ENCODE data around the gene CMTM8. TPM values are rescaled to one million over a fixed set of nuclear protein-coding genes. Genes with fewer than 3 reads are reported as not detected.
A peak's percentile ranks its signal among the peaks of the same experiment; 100 is the strongest.

The CMTM8 gene
- total RNA-seq, 1 donor from 2014 or later = 4.7 TPM

DNA sequence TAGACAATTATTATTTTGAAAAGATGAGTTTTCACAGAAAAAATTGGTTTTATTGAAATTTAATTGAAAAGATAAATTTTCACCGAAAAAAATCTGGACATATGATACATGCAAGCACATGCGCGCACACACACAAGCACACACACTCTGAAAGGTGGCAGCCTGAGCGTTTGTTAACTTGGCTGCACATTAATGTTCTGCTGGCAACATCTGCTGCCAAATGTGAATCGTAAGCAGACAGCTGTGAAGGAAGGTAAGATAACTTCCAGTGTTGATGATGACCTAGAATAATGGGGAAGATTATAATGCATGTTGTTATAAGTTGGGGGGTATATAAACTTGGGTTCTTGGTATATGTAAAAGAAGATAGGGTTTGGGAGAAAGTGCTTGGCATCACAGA is 134.8 kb downstream of the CMTM8 start:
- DNase-seq (ENCODE audit: extremely low spot score in 2 of 2) = no peak
- Histone ChIP-seq H3K27ac (no peak overlapping the region), H3K27me3 (no peaks in the 10 kb centered on the region), H3K36me3 (no peaks in the 10 kb centered on the region), H3K4me1 (peaks cover 4% of the 10 kb centered on the region), H3K9me3 (no peaks in the 10 kb centered on the region), H3K4me3 (no peak overlapping the region)
- intact Hi-C loops (cut with DNase I) = no loop called here
- TF ChIP-seq, protein P1, sequence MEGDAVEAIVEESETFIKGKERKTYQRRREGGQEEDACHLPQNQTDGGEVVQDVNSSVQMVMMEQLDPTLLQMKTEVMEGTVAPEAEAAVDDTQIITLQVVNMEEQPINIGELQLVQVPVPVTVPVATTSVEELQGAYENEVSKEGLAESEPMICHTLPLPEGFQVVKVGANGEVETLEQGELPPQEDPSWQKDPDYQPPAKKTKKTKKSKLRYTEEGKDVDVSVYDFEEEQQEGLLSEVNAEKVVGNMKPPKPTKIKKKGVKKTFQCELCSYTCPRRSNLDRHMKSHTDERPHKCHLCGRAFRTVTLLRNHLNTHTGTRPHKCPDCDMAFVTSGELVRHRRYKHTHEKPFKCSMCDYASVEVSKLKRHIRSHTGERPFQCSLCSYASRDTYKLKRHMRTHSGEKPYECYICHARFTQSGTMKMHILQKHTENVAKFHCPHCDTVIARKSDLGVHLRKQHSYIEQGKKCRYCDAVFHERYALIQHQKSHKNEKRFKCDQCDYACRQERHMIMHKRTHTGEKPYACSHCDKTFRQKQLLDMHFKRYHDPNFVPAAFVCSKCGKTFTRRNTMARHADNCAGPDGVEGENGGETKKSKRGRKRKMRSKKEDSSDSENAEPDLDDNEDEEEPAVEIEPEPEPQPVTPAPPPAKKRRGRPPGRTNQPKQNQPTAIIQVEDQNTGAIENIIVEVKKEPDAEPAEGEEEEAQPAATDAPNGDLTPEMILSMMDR (IDR thresholded peaks at IDR 0.05) = no peak
- TF ChIP-seq POLR2AphosphoS5 (IDR thresholded peaks at IDR 0.05; ENCODE audit: insufficient read depth in 1 of 2, low read depth in 1 of 2) (no peak), POLR2A (IDR thresholded peaks at IDR 0.05) (no peak)

DNA sequence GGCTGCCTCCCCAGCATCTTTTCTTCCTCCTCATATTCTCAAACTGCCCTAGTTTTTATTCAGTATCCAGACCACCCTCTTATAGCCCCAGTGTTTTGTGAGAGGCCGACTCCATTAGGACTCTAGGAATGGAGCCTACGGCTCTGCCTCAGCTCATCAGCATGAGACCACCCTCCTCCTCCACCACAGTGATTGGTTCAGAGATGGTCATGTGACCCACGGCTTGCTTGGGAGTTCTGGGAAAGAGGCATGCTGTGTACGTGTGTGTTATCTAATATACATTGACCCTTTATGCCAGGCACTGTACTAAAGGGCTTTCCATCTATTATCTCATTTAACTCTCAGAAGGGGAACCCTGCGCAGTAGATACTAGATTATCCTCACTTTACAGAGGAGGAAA is 135.4 kb downstream of the CMTM8 start:
- TF ChIP-seq, protein P1 (IDR thresholded peaks at IDR 0.05) = no peak
- TF ChIP-seq POLR2A (IDR thresholded peaks at IDR 0.05) = no peak
- no peak for TF ChIP-seq POLR2AphosphoS5 (IDR thresholded peaks at IDR 0.05; ENCODE audit: insufficient read depth in 1 of 2, low read depth in 1 of 2)
- no peak overlapping the region for H3K4me3 ChIP-seq
- peaks cover 4% of the 10 kb centered on the region for H3K4me1 ChIP-seq
- intact Hi-C loops (cut with DNase I) = no loop called here
- H3K9me3 ChIP-seq = no peaks in the 10 kb centered on the region
- no peaks in the 10 kb centered on the region for H3K36me3 ChIP-seq
- H3K27me3 ChIP-seq = no peaks in the 10 kb centered on the region
- DNase-seq (ENCODE audit: extremely low spot score in 2 of 2) = no peak
- no peak overlapping the region for H3K27ac ChIP-seq

DNA sequence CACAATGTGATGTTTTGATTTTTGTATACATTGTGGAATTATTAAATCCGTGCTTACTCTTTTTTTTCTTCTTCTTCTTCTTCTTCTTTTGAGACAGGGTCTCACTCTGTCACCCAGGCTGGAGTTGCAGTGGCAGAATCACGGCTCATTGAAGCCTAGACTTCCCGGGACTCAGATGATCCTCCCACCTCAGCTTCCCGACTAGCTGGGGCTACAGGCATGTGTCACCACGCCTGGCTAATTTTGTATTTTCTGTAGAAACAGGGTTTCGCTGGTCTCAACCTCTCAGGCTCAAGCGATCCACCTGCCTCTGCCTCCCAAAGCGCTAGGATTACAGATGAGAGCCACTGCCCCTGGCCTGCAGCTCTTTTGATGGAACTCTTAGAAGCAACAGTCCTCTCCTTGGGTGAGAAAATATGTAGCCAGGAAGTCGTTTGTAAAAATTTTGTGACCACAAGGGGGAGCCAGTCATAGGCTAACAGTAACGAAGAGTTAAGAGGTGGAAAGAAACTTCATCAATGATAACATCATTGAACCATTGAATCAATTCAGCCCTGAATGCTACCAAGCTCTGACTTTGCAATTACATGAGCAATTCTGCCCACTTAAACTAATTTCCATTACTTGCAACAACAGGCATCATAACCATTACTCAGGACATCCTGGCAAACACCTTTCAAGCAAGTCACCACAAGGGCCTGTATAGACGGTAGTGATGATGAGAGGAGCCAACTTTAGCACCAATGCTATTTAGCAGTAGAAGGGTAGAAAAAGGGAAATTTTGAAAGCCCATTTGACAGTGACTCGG is 136.5 kb downstream of the CMTM8 start:
- no peak overlapping the region for H3K27ac ChIP-seq
- no peak overlapping the region for H3K4me3 ChIP-seq
- peaks cover 4% of the 10 kb centered on the region for H3K4me1 ChIP-seq
- intact Hi-C loops (cut with DNase I) = no loop called here
- H3K27me3 ChIP-seq = no peaks in the 10 kb centered on the region
- TF ChIP-seq POLR2A (IDR thresholded peaks at IDR 0.05) = no peak
- TF ChIP-seq, protein P1 (IDR thresholded peaks at IDR 0.05) = peak; percentile 44 to 54 (median 49)
- H3K9me3 ChIP-seq = no peaks in the 10 kb centered on the region
- H3K36me3 ChIP-seq = no peaks in the 10 kb centered on the region
- DNase-seq (ENCODE audit: extremely low spot score in 2 of 2) = no peak

DNA sequence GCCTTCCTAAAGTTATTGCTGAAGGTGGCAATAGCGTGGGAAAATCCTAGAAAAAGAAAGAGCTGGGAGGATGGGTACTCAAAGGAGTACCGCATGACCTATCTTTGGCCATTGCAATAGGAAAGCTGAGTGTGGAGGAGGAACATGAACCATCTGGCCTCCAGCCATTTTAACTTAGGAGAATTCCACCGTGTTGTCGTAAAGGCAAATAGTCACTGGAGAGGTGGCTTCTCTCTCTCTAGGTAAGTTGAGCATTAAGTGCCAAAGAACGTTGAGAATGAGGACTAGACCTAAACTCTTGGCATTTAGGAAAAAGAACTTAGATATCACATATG is 137.1 kb downstream of the CMTM8 start:
- H3K9me3 ChIP-seq = no peaks in the 10 kb centered on the region
- peaks cover 4% of the 10 kb centered on the region for H3K4me1 ChIP-seq
- H3K36me3 ChIP-seq = no peaks in the 10 kb centered on the region
- no peak overlapping the region for H3K4me3 ChIP-seq
- no peak overlapping the region for H3K27ac ChIP-seq
- no peak for DNase-seq (ENCODE audit: extremely low spot score in 2 of 2)
- intact Hi-C loops (cut with DNase I) = no loop called here
- TF ChIP-seq POLR2A (IDR thresholded peaks at IDR 0.05) = no peak
- TF ChIP-seq POLR2AphosphoS5 (IDR thresholded peaks at IDR 0.05; ENCODE audit: insufficient read depth in 1 of 2, low read depth in 1 of 2) = no peak
- TF ChIP-seq, protein P1 (IDR thresholded peaks at IDR 0.05) = no peak
- no peaks in the 10 kb centered on the region for H3K27me3 ChIP-seq

DNA sequence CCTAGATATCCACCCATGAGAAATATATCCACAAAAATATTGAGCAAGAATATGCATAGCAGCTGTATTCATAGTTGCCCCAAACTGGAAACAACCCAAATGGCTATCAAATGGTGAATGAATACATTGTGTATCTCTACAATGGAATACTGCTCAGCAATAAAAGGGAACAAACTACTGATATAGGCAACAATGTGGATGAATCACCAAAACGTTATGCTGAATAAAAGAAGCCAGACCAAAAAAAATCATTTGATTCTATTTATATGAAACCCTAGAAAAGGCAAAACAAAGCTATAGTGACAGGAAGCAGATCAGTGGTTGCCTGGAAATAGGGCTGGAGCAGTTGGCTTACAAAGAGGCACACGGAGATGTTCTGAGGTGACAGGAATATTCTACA is 137.6 kb downstream of the CMTM8 start:
- Histone ChIP-seq H3K9me3 (no peaks in the 10 kb centered on the region), H3K27ac (no peak overlapping the region), H3K4me1 (peaks cover 4% of the 10 kb centered on the region), H3K36me3 (no peaks in the 10 kb centered on the region), H3K4me3 (no peak overlapping the region), H3K27me3 (no peaks in the 10 kb centered on the region)
- DNase-seq (ENCODE audit: extremely low spot score in 2 of 2) = no peak
- TF ChIP-seq, protein P1 (IDR thresholded peaks at IDR 0.05) = no peak
- TF ChIP-seq POLR2AphosphoS5 (IDR thresholded peaks at IDR 0.05; ENCODE audit: insufficient read depth in 1 of 2, low read depth in 1 of 2) (no peak), POLR2A (IDR thresholded peaks at IDR 0.05) (no peak)
- intact Hi-C loops (cut with DNase I) = no loop called here
